Measurements from ENCODE around the gene SLC25A36.

DNA sequence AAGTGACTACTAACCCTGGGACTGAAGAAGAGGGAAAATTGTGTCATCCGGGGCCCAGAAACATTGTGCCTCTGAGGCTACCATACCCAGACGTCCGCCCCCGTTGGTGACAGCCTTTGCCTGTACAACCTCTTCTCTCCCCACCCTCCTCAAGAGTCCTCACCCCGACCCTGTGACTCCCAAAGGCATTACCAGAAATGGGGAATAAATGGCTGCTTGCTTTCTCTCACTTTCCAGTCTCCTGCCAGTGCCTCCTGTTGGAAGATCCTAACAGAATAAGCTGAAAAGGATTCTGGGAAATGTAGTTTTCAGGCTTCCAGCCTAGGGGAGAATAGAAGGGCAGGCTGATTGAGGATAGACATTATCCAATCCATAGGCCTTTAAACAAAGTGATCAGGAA is 30.8 kb upstream of the SLC25A36 start:
- TF ChIP-seq, protein P1, sequence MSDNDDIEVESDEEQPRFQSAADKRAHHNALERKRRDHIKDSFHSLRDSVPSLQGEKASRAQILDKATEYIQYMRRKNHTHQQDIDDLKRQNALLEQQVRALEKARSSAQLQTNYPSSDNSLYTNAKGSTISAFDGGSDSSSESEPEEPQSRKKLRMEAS (IDR thresholded peaks at IDR 0.05) = no peak
- no peak for TF ChIP-seq YY1 (IDR thresholded peaks at IDR 0.05)
- TF ChIP-seq, protein P2, sequence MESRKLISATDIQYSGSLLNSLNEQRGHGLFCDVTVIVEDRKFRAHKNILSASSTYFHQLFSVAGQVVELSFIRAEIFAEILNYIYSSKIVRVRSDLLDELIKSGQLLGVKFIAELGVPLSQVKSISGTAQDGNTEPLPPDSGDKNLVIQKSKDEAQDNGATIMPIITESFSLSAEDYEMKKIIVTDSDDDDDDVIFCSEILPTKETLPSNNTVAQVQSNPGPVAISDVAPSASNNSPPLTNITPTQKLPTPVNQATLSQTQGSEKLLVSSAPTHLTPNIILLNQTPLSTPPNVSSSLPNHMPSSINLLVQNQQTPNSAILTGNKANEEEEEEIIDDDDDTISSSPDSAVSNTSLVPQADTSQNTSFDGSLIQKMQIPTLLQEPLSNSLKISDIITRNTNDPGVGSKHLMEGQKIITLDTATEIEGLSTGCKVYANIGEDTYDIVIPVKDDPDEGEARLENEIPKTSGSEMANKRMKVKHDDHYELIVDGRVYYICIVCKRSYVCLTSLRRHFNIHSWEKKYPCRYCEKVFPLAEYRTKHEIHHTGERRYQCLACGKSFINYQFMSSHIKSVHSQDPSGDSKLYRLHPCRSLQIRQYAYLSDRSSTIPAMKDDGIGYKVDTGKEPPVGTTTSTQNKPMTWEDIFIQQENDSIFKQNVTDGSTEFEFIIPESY (IDR thresholded peaks at IDR 0.05) = no peak
- TF ChIP-seq, protein P3, sequence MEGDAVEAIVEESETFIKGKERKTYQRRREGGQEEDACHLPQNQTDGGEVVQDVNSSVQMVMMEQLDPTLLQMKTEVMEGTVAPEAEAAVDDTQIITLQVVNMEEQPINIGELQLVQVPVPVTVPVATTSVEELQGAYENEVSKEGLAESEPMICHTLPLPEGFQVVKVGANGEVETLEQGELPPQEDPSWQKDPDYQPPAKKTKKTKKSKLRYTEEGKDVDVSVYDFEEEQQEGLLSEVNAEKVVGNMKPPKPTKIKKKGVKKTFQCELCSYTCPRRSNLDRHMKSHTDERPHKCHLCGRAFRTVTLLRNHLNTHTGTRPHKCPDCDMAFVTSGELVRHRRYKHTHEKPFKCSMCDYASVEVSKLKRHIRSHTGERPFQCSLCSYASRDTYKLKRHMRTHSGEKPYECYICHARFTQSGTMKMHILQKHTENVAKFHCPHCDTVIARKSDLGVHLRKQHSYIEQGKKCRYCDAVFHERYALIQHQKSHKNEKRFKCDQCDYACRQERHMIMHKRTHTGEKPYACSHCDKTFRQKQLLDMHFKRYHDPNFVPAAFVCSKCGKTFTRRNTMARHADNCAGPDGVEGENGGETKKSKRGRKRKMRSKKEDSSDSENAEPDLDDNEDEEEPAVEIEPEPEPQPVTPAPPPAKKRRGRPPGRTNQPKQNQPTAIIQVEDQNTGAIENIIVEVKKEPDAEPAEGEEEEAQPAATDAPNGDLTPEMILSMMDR (IDR thresholded peaks at IDR 0.05; ENCODE audit: low read depth, low read length, missing input control) = no peak
- TF ChIP-seq EGR1 (IDR thresholded peaks at IDR 0.05; ENCODE audit: low read depth in 2 of 2) = no peak
- no peak for TF ChIP-seq HNF4A (conservative IDR thresholded peaks at IDR 0.05)
- no peak for TF ChIP-seq GABPA (IDR thresholded peaks at IDR 0.05 in 1 of 2, conservative IDR thresholded peaks at IDR 0.05 in 1 of 2)
- TF ChIP-seq, protein P4, sequence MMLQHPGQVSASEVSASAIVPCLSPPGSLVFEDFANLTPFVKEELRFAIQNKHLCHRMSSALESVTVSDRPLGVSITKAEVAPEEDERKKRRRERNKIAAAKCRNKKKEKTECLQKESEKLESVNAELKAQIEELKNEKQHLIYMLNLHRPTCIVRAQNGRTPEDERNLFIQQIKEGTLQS (IDR thresholded peaks at IDR 0.05) = no peak
- TF ChIP-seq SP1 (IDR thresholded peaks at IDR 0.05) = no peak
- no peak for TF ChIP-seq NR2F2 (IDR thresholded peaks at IDR 0.05)
- TF ChIP-seq TAF1 (conservative IDR thresholded peaks at IDR 0.05) = no peak
- TF ChIP-seq, protein P5, sequence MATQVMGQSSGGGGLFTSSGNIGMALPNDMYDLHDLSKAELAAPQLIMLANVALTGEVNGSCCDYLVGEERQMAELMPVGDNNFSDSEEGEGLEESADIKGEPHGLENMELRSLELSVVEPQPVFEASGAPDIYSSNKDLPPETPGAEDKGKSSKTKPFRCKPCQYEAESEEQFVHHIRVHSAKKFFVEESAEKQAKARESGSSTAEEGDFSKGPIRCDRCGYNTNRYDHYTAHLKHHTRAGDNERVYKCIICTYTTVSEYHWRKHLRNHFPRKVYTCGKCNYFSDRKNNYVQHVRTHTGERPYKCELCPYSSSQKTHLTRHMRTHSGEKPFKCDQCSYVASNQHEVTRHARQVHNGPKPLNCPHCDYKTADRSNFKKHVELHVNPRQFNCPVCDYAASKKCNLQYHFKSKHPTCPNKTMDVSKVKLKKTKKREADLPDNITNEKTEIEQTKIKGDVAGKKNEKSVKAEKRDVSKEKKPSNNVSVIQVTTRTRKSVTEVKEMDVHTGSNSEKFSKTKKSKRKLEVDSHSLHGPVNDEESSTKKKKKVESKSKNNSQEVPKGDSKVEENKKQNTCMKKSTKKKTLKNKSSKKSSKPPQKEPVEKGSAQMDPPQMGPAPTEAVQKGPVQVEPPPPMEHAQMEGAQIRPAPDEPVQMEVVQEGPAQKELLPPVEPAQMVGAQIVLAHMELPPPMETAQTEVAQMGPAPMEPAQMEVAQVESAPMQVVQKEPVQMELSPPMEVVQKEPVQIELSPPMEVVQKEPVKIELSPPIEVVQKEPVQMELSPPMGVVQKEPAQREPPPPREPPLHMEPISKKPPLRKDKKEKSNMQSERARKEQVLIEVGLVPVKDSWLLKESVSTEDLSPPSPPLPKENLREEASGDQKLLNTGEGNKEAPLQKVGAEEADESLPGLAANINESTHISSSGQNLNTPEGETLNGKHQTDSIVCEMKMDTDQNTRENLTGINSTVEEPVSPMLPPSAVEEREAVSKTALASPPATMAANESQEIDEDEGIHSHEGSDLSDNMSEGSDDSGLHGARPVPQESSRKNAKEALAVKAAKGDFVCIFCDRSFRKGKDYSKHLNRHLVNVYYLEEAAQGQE (IDR thresholded peaks at IDR 0.05) = no peak
- TF ChIP-seq RXRA (IDR thresholded peaks at IDR 0.05) = no peak
